Colonic mucosa (tissue), 4 donors: ENCODE data around the gene TRIP13. TPM values are rescaled to one million over a fixed set of nuclear protein-coding genes. Genes with fewer than 3 reads are reported as not detected.

Experiments used
- DNase-seq: peaks from one replicate; pipeline ENCODE4 v3.0.0-alpha.2; 2020
- H3K27ac ChIP-seq: fragments of 200-600 bp; one replicate; pipeline ENCODE4 v1.8.0; 2021
- H3K27me3 ChIP-seq: fragments of 200-600 bp; one replicate; pipeline ENCODE4 v1.8.0; 2021
- H3K36me3 ChIP-seq: fragments of 200-600 bp; one replicate; pipeline ENCODE4 v1.8.0; 2021
- H3K4me1 ChIP-seq: fragments of 200-600 bp; one replicate; pipeline ENCODE4 v1.8.0; 2021; ENCODE audit warnings: mild to moderate bottlenecking
- H3K4me3 ChIP-seq: fragments of 200-600 bp; one replicate; pipeline ENCODE4 v1.8.0; 2021
- H3K9ac ChIP-seq, 2 donors: one replicate each; pipeline ENCODE4 v1.7.0; 2013; ENCODE audit warnings: control low read depth in 2 of 2, low read depth in 2 of 2, low read length in 2 of 2
- H3K9me3 ChIP-seq: fragments of 200-600 bp; one replicate; pipeline ENCODE4 v1.8.0; 2021
- CTCF ChIP-seq: fragments of 200-600 bp; IDR thresholded peaks from one replicate; pipeline ENCODE4 v1.8.0; 2022; ENCODE audit warnings: antibody characterized with exemption, mild to moderate bottlenecking
- intact Hi-C: fragments of 100-400 bp; cut with DNase I; formaldehyde crosslinking; loops from one replicate; pipeline ENCODE4 v1.14.1; 2022
- total RNA-seq, 2 donors: library from RNA; stranded (reverse); fragmentation: NEBNext Ultra II Directional in 1 of 2; extraction: Animal tissue kit (Norgen Biotek cat#: 25700) in 1 of 2; gene quantifications; one replicate each; pipeline ENCODE4 v1.2.1, GENCODE V29; 2021
- donor health status: healthy.
- donor health status: DM: no; HTN: no; CAD: no.
- donor health status: DM: no; HTN: no; CAD: no.

The TRIP13 gene
- total RNA-seq, 2 donors from 2014 or later, result 5.8 to 18.1 TPM

GRCh38 chr5:909086-909485, 16.4 kb downstream of the TRIP13 start:
- no peak for TF ChIP-seq CTCF
- Histone ChIP-seq H3K27ac (no peak overlapping the region), H3K9ac (no peak overlapping the region), H3K4me1 (no peaks in the 10 kb centered on the region), H3K9me3 (no peaks in the 10 kb centered on the region), H3K27me3 (no peaks in the 10 kb centered on the region), H3K36me3 (no peaks in the 10 kb centered on the region), H3K4me3 (no peak overlapping the region)
- DNase-seq, result no peak
- intact Hi-C loops, result no loop called here

- H3K36me3 ChIP-seq, result no peaks in the 10 kb centered on the region
- H3K4me1 ChIP-seq, result no peaks in the 10 kb centered on the region
- no peaks in the 10 kb centered on the region for H3K27me3 ChIP-seq
- no peak overlapping the region for H3K9ac ChIP-seq
- no peaks in the 10 kb centered on the region for H3K9me3 ChIP-seq
- no peak for DNase-seq
- intact Hi-C loops, result no loop called here
- H3K27ac ChIP-seq, result no peak overlapping the region
- no peak for TF ChIP-seq CTCF
- no peak overlapping the region for H3K4me3 ChIP-seq
Measured at GRCh38 chr5:909994-910768, 17.5 kb downstream of the TRIP13 start.

DNA sequence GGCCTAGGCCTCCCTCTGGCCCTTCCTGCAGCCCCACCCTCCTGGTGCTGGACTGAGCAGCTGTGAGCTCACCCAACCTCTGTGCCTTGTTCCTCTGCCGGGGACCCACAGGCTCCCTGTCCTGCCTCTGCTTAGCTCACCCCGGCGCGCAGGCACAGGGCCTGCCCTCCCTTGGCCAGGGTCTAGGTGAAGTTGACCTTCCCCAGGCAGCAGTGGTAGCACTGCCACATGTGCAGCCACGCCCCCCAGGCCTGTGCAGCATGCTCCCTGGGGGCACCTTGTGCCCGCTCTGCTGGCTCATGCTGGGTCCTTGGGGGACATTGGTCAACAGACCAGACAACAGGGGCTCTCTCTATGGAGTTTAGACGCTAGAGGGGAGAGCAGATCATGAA, 18.1 kb downstream of the TRIP13 start:
- no peaks in the 10 kb centered on the region for H3K36me3 ChIP-seq
- no peaks in the 10 kb centered on the region for H3K27me3 ChIP-seq
- H3K4me1 ChIP-seq, result no peaks in the 10 kb centered on the region
- H3K4me3 ChIP-seq, result no peak overlapping the region
- H3K9ac ChIP-seq, result no peak overlapping the region
- no peak overlapping the region for H3K27ac ChIP-seq
- no peak for TF ChIP-seq CTCF
- intact Hi-C loops, result no loop called here
- no peak for DNase-seq
- no peaks in the 10 kb centered on the region for H3K9me3 ChIP-seq

- H3K4me3 ChIP-seq, result no peak overlapping the region
- no peak for TF ChIP-seq CTCF
- no peaks in the 10 kb centered on the region for H3K36me3 ChIP-seq
- H3K27me3 ChIP-seq, result no peaks in the 10 kb centered on the region
- H3K9me3 ChIP-seq, result no peaks in the 10 kb centered on the region
- H3K4me1 ChIP-seq, result no peaks in the 10 kb centered on the region
- no peak overlapping the region for H3K27ac ChIP-seq
- no peak for DNase-seq
- H3K9ac ChIP-seq, result no peak overlapping the region
- intact Hi-C loops, result no loop called here
Measured at GRCh38 chr5:911601-912000, 18.9 kb downstream of the TRIP13 start.

- H3K4me3 ChIP-seq, result no peak overlapping the region
- H3K27ac ChIP-seq, result no peak overlapping the region
- no peaks in the 10 kb centered on the region for H3K27me3 ChIP-seq
- H3K9me3 ChIP-seq, result no peaks in the 10 kb centered on the region
- intact Hi-C loops, result no loop called here
- no peaks in the 10 kb centered on the region for H3K36me3 ChIP-seq
- H3K9ac ChIP-seq, result no peak overlapping the region
- no peak for DNase-seq
- H3K4me1 ChIP-seq, result no peaks in the 10 kb centered on the region
- no peak for TF ChIP-seq CTCF
Measured at GRCh38 chr5:912280-913091, 19.8 kb downstream of the TRIP13 start.
